ENCODE data around the gene NEUROG2. TPM values are rescaled to one million over a fixed set of nuclear protein-coding genes. Genes with fewer than 3 reads are reported as not detected.
A peak's percentile ranks its signal among the peaks of the same experiment; 100 is the strongest.
"Not testable (repeated sequence)": the region's sequence is repeated elsewhere in the genome, so short reads cannot be mapped to it uniquely, and the experiment has no call there.

NEUROG2 gene
- 0.03 TPM in 1 of 2 replicates, not detected in the other for total RNA-seq (2014; rRNA removed; shearing (Covaris generic))

GRCh38 chr4:112516066-112516470 is at the start of gene NEUROG2:
Gene NEUROG2 (minus strand): TSS chr4:112516180. CDS start chr4:112515475, 705 bp downstream.
- DNase-seq (ENCODE audit: low read depth in 1 of 2, low spot score in 2 of 2) = no peak
- Histone ChIP-seq H3K9me3 (replicated peaks) (no peaks in the 10 kb centered on the region), H3K27me3 (replicated peaks) (peaks cover 78% of the 10 kb centered on the region), H3K4me3 (peak within 1 kb of the TSS; percentile 45), H3K27ac (no peak within 1 kb of the TSS), H3K36me3 (no peaks in the 10 kb centered on the region), H3K4me1 (replicated peaks) (peaks cover 28% of the 10 kb centered on the region)

GRCh38 chr4:112564706-112565270 is 48.8 kb upstream of the NEUROG2 start:
- Histone ChIP-seq H3K4me1 (replicated peaks) (no peaks in the 10 kb centered on the region), H3K4me3 (no peak overlapping the region), H3K36me3 (no peaks in the 10 kb centered on the region; the same call in 1 of the 2 replicates), H3K27ac (no peak overlapping the region), H3K27me3 (replicated peaks) (no peaks in the 10 kb centered on the region), H3K9me3 (replicated peaks) (no peaks in the 10 kb centered on the region)
- DNase-seq (ENCODE audit: low read depth in 1 of 2, low spot score in 2 of 2) = no peak

- Histone ChIP-seq H3K27me3 (replicated peaks) (no peaks in the 10 kb centered on the region), H3K9me3 (replicated peaks) (no peaks in the 10 kb centered on the region), H3K4me1 (replicated peaks) (no peaks in the 10 kb centered on the region), H3K36me3 (no peaks in the 10 kb centered on the region; the same call in 1 of the 2 replicates), H3K27ac (no peak overlapping the region), H3K4me3 (no peak overlapping the region)
- DNase-seq (ENCODE audit: low read depth in 1 of 2, low spot score in 2 of 2) = no peak
Observed at GRCh38 chr4:112563431-112564200, 47.6 kb upstream of the NEUROG2 start.

- Histone ChIP-seq H3K4me3 (no peak overlapping the region), H3K27ac (no peak overlapping the region), H3K4me1 (replicated peaks) (no peaks in the 10 kb centered on the region), H3K27me3 (replicated peaks) (no peaks in the 10 kb centered on the region), H3K9me3 (replicated peaks) (no peaks in the 10 kb centered on the region), H3K36me3 (no peaks in the 10 kb centered on the region; the same call in 1 of the 2 replicates)
- DNase-seq (ENCODE audit: low read depth in 1 of 2, low spot score in 2 of 2) = no peak
Observed at GRCh38 chr4:112562254-112562879, 46.4 kb upstream of the NEUROG2 start.

GRCh38 chr4:112560084-112560483 is 44.1 kb upstream of the NEUROG2 start:
- Histone ChIP-seq H3K4me3 (no peak overlapping the region), H3K27me3 (replicated peaks) (no peaks in the 10 kb centered on the region), H3K4me1 (replicated peaks) (no peaks in the 10 kb centered on the region), H3K36me3 (no peaks in the 10 kb centered on the region; the same call in 1 of the 2 replicates), H3K27ac (no peak overlapping the region), H3K9me3 (replicated peaks) (no peaks in the 10 kb centered on the region)
- no peak for DNase-seq (ENCODE audit: low read depth in 1 of 2, low spot score in 2 of 2)

GRCh38 chr4:112559053-112559452 is 43.1 kb upstream of the NEUROG2 start:
- H3K9me3 ChIP-seq (replicated peaks) = no peaks in the 10 kb centered on the region
- no peak overlapping the region for H3K4me3 ChIP-seq
- no peaks in the 10 kb centered on the region for H3K4me1 ChIP-seq (replicated peaks)
- DNase-seq (ENCODE audit: low read depth in 1 of 2, low spot score in 2 of 2) = no peak
- H3K36me3 ChIP-seq = peaks cover 3% of the 10 kb centered on the region
- H3K27me3 ChIP-seq (replicated peaks) = no peaks in the 10 kb centered on the region
- no peak overlapping the region for H3K27ac ChIP-seq

GRCh38 chr4:112557676-112558411 is 41.9 kb upstream of the NEUROG2 start:
- H3K36me3 ChIP-seq = peaks cover 3% of the 10 kb centered on the region
- no peak overlapping the region for H3K27ac ChIP-seq
- no peak for DNase-seq (ENCODE audit: low read depth in 1 of 2, low spot score in 2 of 2)
- no peaks in the 10 kb centered on the region for H3K27me3 ChIP-seq (replicated peaks)
- no peak overlapping the region for H3K4me3 ChIP-seq
- no peaks in the 10 kb centered on the region for H3K9me3 ChIP-seq (replicated peaks)
- peaks cover 2% of the 10 kb centered on the region for H3K4me1 ChIP-seq (replicated peaks)

GRCh38 chr4:112554271-112554670 is 38.3 kb upstream of the NEUROG2 start:
- H3K4me1 ChIP-seq (replicated peaks); H3K4me3 ChIP-seq; DNase-seq (ENCODE audit: low read depth in 1 of 2, low spot score in 2 of 2); H3K36me3 ChIP-seq; H3K9me3 ChIP-seq (replicated peaks); H3K27ac ChIP-seq; H3K27me3 ChIP-seq (replicated peaks): not testable (repeated sequence)

GRCh38 chr4:112552668-112553067 is 36.7 kb upstream of the NEUROG2 start:
- DNase-seq (ENCODE audit: low read depth in 1 of 2, low spot score in 2 of 2) = no peak

GRCh38 chr4:112550728-112551127 is 34.7 kb upstream of the NEUROG2 start:
- H3K9me3 ChIP-seq (replicated peaks) = no peaks in the 10 kb centered on the region
- no peak for DNase-seq (ENCODE audit: low read depth in 1 of 2, low spot score in 2 of 2)
- H3K4me1 ChIP-seq (replicated peaks) = peaks cover 5% of the 10 kb centered on the region
- peaks cover 3% of the 10 kb centered on the region for H3K36me3 ChIP-seq
- H3K4me3 ChIP-seq = no peak overlapping the region
- no peak overlapping the region for H3K27ac ChIP-seq
- H3K27me3 ChIP-seq (replicated peaks) = no peaks in the 10 kb centered on the region

More at GRCh38 chr4:112552668-112553067, 36.7 kb upstream of the NEUROG2 start:
- peaks cover 5% of the 10 kb centered on the region for H3K4me1 ChIP-seq (replicated peaks)
- no peaks in the 10 kb centered on the region for H3K27me3 ChIP-seq (replicated peaks)
- no peaks in the 10 kb centered on the region for H3K9me3 ChIP-seq (replicated peaks)
- H3K36me3 ChIP-seq = peaks cover 3% of the 10 kb centered on the region; the same call in 1 of the 2 replicates
- no peak overlapping the region for H3K27ac ChIP-seq
- H3K4me3 ChIP-seq = no peak overlapping the region

GRCh38 chr4:112546476-112546875 is 30.5 kb upstream of the NEUROG2 start:
- Histone ChIP-seq H3K4me3 (no peak overlapping the region), H3K27ac (no peak overlapping the region), H3K27me3 (replicated peaks) (no peaks in the 10 kb centered on the region), H3K9me3 (replicated peaks) (no peaks in the 10 kb centered on the region), H3K4me1 (replicated peaks) (no peaks in the 10 kb centered on the region), H3K36me3 (no peaks in the 10 kb centered on the region; the same call in 1 of the 2 replicates)
- no peak for DNase-seq (ENCODE audit: low read depth in 1 of 2, low spot score in 2 of 2)

- H3K27me3 ChIP-seq (replicated peaks) = no peaks in the 10 kb centered on the region
- no peaks in the 10 kb centered on the region; the same call in 1 of the 2 replicates for H3K36me3 ChIP-seq
- no peaks in the 10 kb centered on the region for H3K4me1 ChIP-seq (replicated peaks)
- no peak overlapping the region for H3K4me3 ChIP-seq
- no peak for DNase-seq (ENCODE audit: low read depth in 1 of 2, low spot score in 2 of 2)
- no peaks in the 10 kb centered on the region for H3K9me3 ChIP-seq (replicated peaks)
- H3K27ac ChIP-seq = no peak overlapping the region
Observed at GRCh38 chr4:112545346-112545745, 29.4 kb upstream of the NEUROG2 start.

GRCh38 chr4:112540695-112541094 is 24.7 kb upstream of the NEUROG2 start:
- Histone ChIP-seq H3K9me3 (replicated peaks) (no peaks in the 10 kb centered on the region), H3K36me3 (no peaks in the 10 kb centered on the region; the same call in 1 of the 2 replicates), H3K27ac (no peak overlapping the region), H3K27me3 (replicated peaks) (no peaks in the 10 kb centered on the region), H3K4me3 (no peak overlapping the region), H3K4me1 (replicated peaks) (no peaks in the 10 kb centered on the region)
- DNase-seq (ENCODE audit: low read depth in 1 of 2, low spot score in 2 of 2) = no peak

Measured in SJSA1 (cell line).